NCI-H82 (cell line): ENCODE results near the gene SMARCD1.

ENCODE experiments used
- DNase-seq: peaks from one replicate; lab custom pipeline; 2025; lab: John Stamatoyannopoulos, UW

The SMARCD1 gene

DNA sequence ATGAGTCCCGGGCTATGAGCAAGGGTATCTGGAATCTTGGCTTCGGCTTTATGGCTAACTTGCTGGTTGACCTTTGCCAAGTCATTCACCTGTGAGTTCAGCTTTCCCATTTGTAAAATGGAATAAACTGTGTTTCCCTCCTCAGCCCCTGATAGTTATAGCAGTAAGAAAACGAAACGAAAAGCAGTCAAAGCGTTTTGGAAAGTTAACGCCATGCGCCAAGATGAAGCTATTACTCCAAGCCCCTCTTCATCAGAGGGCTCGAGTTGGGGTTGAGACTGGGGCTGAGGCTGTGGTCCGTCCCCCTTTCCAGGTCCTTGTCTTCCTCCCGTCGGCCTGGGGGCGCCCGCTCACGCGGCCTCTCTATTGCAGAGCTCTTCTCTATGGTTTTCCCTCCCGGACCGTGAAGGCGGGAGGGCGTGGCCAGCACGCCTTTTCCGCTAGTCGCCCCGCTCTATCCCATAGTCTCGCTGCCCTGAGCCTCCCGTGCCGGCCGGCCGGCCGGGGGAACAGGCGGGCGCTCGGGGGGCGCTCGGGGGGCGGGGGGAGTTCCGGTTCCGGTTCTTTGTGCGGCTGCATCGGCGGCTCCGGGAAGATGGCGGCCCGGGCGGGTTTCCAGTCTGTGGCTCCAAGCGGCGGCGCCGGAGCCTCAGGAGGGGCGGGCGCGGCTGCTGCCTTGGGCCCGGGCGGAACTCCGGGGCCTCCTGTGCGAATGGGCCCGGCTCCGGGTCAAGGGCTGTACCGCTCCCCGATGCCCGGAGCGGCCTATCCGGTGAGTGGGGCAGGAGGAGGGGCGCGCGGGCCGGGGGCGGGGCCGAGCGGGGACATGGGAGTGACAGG lies at the start of gene SMARCD1:
Gene SMARCD1, plus strand, starts transcription at position 568 of the 840 bp plus-strand sequence. Its CDS starts 28 bp downstream, at position 596.
- peak; percentile 99 for DNase-seq

DNA sequence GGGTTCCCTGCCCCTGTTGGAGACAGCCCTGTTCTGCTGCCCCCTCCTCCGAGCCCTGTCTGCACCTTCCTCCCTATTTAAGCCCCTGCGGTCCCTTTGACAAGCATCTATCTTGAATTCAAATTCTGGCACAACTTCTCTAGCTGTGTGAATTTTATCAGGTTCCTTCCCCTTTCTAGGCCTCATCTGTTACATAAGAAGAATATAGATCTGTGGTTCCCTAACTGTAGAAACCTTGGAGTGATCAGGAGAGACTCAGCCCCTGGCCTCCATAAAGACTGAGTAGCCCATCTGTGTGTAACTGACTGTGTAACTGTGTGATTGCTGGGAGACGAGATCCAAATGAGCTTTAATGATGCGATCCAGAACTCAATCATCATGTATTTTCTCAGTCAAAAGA lies 46.8 kb upstream of the SMARCD1 start:
- no peak for DNase-seq

DNA sequence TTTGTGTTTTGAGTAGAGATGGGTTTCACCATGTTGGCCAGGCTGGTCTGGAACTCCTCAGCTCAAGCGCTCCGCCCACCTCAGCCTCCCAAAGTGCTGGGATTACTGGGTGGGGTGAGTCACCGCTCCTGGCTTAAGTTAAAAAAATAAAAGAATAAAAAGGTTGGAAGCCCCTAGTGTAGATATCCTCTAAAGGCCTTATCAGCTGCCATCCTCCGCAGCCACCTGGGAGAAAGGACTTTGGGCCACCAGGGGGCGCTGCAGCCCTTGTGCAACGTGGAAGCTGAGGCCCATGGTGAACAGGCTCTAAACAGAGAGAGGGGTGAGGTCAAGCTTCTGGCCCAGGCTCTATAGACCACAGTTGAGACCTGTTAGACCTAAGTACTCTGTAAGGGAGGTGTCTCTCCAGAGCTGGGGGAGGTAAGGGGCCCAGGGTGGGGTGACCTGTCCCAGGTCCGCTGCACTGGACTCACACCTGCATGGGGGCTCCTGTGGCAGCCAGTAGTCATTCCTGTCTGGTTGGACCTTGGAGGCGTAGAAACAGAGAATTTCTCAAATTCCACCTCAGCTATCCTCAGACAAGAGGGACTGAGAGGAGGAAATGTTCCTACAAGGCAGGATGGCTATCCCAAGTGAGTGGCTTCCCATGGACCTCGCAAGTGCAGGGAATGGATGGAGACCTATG lies 45.8 kb upstream of the SMARCD1 start:
- DNase-seq: peak; percentile 92

DNA sequence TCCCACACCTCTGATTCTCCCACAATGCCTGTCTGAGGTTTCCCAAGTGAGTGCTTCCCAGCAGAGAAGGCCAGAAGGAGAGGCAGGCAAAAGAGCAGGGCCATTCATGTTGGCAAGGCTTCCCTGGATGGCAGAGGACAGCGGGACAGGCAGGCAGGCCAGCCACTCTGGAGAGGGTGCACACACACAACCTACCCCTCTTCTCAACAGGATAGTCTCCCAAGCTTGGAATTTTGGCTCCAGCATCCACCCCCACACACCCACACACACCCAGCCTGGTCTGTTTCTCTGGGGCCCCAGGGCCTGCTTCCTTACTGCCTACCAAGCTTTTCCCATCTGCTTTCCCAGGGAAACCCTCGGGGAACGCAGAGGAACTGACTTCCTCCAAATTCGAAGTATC lies 44.5 kb upstream of the SMARCD1 start:
- no peak for DNase-seq

DNA sequence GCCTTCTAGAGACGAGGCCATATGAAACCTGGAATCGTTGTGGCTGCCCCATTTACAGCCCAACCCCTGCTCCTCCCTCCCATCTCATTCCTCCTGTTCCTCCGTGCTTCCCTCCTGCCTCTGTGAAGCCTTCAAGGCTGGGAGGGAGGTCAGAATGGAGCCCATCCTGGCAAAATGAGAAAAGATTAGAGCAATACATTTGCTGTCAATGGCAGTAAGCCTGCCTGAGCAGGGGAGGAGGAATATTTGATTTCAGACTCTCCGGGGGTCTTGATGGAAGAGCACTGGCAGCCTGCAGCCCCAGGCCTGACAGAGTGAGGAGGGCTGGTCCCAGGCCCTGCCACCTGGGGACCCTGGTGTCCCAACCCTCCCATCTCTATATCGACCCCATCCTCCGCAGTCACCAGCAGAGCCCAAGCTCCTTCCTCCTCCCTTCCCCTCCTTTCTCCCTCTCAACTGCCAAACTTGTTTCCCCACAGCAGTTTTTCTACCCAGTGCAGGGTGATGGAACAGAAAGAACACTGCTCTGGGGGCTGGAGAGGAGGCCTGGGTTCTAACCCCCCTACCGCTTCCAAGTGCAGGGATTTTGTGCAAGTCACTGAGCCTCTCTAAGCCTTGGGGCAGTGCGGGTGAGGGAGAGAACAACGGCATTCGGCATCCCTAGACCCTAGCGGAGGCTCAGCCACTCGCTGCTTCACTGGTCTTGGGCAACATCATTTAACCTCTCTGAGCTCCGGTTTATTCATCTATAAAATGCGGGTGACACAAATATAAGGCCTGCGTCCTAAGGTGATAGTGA lies 43.9 kb upstream of the SMARCD1 start:
- DNase-seq: no peak

DNA sequence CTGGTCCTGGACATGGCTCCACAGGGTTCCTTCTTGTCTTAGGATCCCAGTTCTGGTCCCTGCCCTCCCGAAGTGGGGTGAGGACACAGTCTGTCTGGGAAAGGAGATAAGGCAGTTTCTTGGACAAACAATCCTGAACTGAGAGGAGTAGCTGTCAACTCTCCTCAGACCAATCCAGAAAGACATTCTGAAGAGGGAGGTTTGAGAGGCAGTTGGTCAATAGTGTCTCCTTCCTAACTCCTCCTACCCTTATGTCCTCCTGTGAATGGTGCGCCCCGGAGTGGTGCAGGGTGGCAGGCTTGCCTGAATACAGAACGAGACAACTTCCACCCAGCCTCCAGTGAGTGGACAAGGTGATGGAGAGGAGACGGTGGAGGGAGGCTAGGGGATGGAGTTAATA lies 43.2 kb upstream of the SMARCD1 start:
- DNase-seq: no peak

DNA sequence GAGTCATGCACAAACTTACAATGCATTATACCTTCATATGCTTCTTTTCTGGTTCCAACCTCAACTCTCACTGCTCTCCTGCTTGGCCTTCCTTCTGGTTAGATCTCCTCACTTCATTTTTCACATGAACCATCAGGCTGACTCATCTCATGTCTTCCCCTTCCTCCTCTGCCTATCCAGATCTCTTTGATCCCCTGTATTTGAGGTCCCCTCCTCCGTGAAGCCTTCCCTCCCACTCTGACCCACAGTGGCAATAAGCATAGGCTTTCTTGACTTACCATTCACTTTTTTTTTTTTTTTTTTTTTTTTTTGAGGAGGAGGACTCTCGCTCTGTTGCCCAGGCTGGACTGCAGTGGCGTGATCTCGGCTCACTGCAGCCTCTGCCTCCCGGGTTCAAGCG lies 42.4 kb upstream of the SMARCD1 start:
- DNase-seq: no peak

DNA sequence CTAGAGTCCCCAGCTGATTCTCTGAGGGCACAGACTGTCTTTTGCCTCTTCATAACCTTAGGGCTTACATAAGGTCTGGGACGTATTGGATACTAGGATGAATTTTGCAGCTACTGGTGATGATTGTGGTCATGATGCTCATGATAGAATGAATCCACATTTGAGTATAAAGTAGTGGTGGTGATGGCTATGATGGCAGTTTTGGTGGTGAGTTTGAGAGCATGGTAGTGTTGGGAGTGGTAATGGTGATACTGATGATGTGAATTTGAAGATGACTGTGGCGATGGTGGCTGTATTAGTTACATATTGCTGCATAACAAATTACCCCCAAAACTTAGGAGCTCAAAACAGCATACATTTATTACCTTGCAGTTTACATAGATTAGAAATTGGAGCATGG lies 41.8 kb upstream of the SMARCD1 start:
- DNase-seq: no peak

DNA sequence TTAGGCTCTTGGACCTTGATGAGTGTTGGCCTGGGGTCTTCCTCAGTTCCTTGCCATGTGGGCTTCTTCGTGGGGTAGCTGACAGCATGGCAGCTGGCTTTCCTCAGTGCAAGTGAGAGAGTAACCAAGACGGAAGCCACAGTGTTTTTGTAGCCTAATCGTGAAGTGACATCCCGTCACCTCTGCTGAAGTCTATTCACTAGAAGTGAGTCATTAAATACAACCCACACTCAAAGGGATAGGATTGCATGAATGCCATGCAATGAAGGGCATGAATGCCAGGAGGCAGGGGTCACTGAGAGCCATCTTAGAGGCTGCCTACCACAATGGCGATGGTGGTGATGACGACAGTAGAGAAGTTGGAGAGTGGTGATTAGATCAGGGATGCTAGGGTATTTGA lies 41.3 kb upstream of the SMARCD1 start:
- DNase-seq: no peak

DNA sequence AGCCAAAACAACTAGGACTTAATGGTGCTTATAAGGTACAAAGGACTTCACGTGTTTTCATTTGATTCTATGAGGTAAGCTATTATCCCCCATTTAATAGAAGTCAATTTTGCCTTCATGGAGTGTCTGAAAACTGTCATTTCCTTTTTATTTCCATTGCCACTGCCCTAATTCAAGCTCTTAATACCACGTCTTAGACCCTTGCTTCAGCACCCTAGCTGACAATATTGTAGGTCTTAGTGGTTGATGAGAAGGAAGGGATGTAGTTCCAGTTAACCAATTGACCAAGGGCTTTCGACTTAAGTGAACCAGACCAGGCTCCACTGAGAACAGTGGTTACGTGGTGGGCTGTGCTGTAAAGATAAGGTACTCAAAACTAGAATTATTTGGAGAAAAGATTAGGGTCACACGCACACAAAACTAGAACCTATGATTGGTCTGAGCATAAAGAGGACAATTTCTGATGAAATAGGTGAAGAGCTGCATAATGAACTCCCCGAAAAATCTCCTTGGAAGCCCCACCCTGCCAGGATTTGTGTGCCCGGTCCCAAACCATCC lies 37.4 kb upstream of the SMARCD1 start:
- DNase-seq: no peak

DNA sequence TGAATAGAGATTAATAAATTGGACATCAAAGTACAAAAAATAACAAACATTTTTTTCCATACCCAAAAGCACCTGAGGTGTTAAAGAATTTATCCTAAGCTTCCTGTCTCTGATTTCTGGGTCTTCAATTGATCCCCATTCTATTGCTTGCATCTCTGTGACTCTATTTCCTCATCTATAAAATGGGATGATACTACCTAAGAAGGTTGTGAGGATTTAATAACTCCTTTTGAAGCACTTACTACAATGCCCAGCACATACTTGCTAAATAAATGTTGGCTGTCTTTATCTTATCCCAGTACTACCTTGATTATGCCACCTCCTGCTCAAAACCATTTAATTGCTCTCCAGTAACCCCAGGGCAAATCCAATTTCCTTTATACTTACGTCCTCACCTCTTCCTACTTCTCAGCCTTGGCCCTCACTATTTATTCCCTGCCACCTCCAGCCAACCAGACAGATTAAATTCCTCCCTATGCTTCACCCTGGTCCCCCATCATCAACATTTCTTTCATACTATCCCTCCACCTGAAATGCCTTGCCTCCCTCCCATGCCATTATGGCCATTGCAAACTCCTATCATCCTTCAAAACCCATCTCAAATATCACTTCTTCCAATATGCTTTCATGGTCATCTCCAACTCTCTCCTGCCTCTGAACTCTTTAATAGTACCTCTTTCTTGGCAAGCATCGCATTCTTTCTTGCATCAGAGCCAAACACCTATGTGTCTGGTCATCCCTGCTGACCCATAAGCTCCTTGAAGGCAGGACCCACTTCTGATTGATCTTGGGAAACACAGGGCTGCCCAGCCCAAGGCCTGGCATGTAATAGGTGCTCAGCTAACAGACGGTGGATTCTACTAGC lies 35.7 kb upstream of the SMARCD1 start:
- DNase-seq: peak; percentile 46

DNA sequence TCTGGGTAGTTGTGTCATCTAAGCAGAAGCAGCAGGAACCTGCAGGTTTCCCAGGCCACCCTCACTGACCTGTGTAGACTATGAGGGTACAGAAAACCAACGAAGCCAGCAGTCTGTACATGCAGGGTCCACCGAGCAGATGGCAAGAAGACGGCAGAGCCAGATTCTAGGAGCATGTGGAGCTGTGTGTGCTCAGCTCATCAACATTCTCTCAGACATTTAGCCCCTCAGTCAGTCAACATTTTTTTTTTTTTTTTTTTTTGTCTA lies 35.1 kb upstream of the SMARCD1 start:
- DNase-seq: peak; percentile 59

DNA sequence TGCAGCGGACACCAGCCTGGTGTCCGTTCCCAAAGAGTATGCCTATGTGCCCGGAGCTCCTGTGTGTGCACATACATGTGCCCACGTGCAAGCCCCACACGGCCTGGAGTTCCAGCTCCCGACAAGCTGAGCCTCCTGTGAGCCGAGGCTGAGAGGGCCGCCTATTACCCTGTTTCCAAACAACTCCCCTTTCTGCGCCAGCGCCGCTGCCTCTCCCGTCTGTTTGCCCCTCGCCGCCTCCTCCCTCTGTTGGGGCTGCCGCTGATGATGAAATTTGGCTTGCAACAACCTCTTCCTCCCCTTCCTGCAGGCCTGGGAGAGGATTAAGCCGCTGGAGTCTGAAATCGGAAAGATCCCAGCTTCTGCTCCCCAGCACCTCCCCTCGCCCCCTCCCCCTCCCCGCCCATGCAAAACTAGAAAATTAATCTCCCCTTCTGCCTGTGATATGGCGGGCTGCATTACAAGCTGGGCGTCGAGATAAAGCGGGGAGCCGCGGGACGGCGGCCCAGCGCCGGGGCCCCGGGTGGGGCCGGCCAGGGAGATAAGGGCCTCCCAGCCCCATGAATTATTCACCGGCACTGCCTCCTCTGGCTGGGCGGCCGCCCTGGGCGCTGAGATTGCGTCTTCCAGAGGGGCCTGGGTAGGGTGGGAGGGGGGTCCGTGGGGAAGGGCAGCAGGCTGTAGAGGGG lies 34.6 kb upstream of the SMARCD1 start:
- DNase-seq: peak; percentile 94

DNA sequence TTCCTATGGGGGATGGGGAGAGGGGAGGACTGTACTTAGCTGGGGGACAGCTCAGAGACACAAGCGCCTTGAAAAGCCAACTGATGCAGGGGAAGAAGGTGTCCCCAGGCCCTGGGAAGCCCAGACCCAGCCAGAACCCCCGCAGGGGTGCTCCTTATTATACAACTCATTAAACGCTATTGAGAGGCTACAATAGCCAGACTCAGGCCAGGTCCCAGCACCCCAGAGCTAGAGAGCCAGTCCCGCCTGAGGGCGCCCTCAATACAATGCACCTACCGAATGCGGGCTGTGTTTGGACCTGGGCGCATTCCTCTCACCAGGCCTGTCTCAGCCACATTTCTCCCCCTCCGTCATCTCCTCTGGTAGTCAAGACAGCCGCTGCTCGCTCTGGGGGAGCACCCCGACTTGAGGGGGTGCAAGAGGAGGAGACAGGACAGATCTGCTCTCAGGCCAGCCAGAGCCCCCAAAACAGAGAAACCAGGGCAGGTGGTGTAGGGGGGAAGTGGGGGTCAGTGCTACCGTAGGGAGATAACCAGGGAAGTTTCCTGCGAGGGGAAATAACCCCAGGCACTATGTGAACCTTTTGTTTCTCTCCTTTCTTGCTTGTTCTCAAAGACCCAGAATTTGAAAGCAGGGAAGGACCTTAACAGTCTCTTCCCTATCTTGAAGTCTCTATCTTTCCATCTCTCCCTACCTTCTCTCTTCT lies 33.9 kb upstream of the SMARCD1 start:
- peak; percentile 53 for DNase-seq

DNA sequence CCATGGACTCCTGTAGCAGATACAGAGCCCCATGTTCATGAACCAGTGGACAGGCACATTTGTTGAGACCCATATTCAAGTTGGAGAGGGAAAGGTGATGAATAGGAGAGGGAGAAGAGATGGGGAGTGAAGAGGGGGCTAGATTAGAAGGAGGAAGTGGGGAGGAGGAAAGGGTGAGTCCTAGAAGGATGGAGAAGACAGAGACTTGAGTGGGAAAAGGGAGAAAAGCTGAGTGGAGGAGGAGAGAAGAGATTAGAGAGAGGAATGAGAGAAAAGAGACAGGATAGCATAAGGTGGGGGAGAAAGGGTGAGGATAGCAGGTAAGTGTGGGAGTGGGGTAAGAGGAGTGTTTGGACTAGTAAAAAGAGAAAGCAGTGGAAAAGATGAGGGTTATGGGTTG lies 32.6 kb upstream of the SMARCD1 start:
- DNase-seq: no peak

DNA sequence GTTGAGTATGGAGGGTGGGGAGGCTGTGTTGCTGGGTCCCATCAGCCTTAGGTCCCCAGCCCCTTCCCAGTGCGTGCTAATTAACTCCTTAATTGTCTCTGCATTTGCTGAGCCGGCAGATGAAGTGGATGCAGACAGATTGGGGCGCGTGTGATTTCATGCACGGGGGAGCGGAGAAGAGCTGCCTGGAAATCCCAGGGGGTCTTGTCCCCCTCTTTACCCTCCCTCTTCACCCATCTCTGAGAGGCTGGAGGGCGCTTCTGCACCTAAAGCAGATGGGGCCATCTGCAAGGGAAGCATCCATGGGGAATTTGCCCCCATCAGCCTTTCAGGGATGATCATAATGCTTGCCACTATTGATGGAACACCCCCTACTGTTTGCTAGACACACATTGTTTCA lies 32.2 kb upstream of the SMARCD1 start:
- DNase-seq: peak; percentile 44

DNA sequence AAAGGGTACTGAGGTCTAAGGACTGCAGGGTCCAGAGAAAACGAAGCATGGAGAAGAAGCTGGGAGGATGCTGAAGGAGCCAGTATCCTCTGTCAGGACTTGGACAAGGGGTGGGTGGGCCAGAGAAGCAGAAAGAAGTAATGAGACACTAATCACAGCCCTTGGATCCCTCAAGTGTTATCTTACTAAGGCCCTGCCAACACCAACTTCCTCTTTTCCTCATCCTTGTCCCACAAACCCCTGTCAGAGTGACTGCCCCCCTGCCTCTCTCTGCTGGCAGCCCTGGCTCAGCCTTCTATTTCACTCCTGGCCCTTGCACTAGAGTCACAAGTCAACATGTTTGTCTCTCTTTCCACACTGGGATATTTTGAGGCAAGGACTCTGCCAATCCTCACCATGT lies 31.6 kb upstream of the SMARCD1 start:
- DNase-seq: no peak

DNA sequence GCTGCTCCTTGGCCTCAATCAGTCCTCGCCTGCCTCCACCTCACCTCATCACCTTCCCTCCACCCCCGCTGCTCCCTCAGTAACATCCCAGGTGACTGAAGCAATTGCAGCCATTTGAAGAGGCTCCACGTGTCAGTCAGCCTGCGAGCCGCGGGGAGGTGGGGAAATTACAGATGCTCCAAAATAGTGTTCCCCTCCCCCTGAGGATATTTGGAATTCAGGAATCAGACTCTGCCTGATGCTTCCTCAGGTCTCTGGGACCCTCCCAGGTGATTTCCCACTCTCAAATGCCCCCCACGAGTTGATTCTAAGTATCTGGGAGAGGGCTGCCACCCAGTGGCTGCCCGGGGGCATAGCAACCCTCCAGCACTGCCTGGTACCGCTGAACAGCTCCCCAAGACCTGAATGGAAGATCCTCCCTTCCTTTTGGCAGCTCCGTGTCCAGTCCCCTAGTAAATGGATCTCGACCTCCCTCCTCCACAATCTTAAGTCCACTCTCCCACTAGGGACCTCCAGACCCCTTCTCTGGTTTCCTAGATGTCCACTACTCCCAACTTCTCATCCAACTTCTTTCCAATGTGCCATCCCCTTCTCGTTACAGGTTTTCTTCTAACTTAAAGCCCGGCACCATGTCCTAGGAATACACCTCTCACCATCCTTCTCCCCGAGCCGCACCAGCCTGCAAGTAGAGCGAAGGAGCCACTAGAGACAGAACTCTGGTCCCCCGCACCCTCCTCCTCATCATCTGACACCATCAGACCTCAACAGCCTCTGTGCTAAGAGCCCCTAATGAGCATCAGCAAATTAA lies 29.1 kb upstream of the SMARCD1 start:
- peak; percentile 83 for DNase-seq

DNA sequence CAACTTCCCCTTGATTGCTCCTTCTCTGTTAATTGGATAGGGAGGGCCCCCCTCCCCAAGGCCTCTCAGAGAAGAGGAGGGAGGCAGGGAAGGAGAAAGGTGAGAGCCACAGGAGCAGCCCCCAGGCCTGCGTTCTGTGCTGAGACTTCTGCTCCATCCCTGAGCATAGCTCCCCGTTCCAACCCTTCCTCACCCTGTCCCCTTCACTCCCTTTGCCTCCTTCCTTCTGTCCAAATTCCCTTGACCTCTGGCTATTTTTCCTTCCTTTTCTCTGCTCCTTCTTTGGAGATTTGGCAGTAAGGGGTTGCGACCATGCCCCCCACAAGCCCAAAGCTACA lies 28.5 kb upstream of the SMARCD1 start:
- DNase-seq: no peak
